Stimulated activated CD4-positive, alpha-beta T cell treated with anti-CD3 and anti-CD28 coated beads, Interleukin-15, amount 100 ng/mL, for 48 hours (primary cell): ENCODE measurements around the gene SP2.

ENCODE experiments used
- DNase-seq, 2 donors: peaks; one replicate each; pipeline ENCODE4 v3.0.0-alpha.2; 2020; ENCODE audit warnings: low read depth in 2 of 2

The SP2 gene

GRCh38 chr17:47889734-47890529 lies 6.1 kb upstream of the SP2 start:
- peak; percentile 84 to 88 for DNase-seq

GRCh38 chr17:47891545-47892088 lies 4.4 kb upstream of the SP2 start:
- no peak for DNase-seq

- no peak for DNase-seq
Observed at GRCh38 chr17:47894498-47895346, 1.3 kb upstream of the SP2 start.

GRCh38 chr17:47895347-47895855 lies 635 bp upstream of the SP2 start:
- peak in 1 of 2 donors; percentile 6 for DNase-seq

- DNase-seq, result no peak
Observed at GRCh38 chr17:47896672-47897490, 845 bp downstream of the SP2 start.

- DNase-seq, result no peak
Observed at GRCh38 chr17:47897561-47897960, 1.5 kb downstream of the SP2 start.

GRCh38 chr17:47898241-47898640 lies 2.2 kb downstream of the SP2 start:
- no peak for DNase-seq

- DNase-seq, result no peak
Observed at GRCh38 chr17:47899643-47900042, 3.6 kb downstream of the SP2 start.

GRCh38 chr17:47901423-47901822 lies 5.4 kb downstream of the SP2 start:
- DNase-seq, result no peak

GRCh38 chr17:47902039-47902744 lies 6.2 kb downstream of the SP2 start:
- no peak for DNase-seq

- DNase-seq, result no peak
Observed at GRCh38 chr17:47905221-47905733, 9.2 kb downstream of the SP2 start.

- DNase-seq, result no peak
Observed at GRCh38 chr17:47906443-47906842, 10.4 kb downstream of the SP2 start.

GRCh38 chr17:47907932-47908562 lies 12.0 kb downstream of the SP2 start:
- no peak for DNase-seq

GRCh38 chr17:47913050-47913449 lies 17.0 kb downstream of the SP2 start:
- DNase-seq, result no peak

- no peak for DNase-seq
Observed at GRCh38 chr17:47914306-47914948, 18.4 kb downstream of the SP2 start.

- DNase-seq, result no peak
Observed at GRCh38 chr17:47915776-47916398, 19.9 kb downstream of the SP2 start.

- no peak for DNase-seq
Observed at GRCh38 chr17:47916489-47917208, 20.6 kb downstream of the SP2 start.

- DNase-seq, result no peak
Observed at GRCh38 chr17:47917581-47917980, 21.5 kb downstream of the SP2 start.

- DNase-seq, result no peak
Observed at GRCh38 chr17:47918006-47918405, 22.0 kb downstream of the SP2 start.
